SKM-1 treated with dmso at 0.1 percent for 144 hours (cell line): ENCODE results near the gene YJU2.

Experiments used
- DNase-seq: peaks from one replicate; lab custom pipeline; 2025; ENCODE audit not compliant: unreplicated experiment; lab: John Stamatoyannopoulos, UW

Gene YJU2

GRCh38 chr19:4295972-4296771 lies 49.3 kb downstream of the YJU2 start:
- no peak for DNase-seq

DNA sequence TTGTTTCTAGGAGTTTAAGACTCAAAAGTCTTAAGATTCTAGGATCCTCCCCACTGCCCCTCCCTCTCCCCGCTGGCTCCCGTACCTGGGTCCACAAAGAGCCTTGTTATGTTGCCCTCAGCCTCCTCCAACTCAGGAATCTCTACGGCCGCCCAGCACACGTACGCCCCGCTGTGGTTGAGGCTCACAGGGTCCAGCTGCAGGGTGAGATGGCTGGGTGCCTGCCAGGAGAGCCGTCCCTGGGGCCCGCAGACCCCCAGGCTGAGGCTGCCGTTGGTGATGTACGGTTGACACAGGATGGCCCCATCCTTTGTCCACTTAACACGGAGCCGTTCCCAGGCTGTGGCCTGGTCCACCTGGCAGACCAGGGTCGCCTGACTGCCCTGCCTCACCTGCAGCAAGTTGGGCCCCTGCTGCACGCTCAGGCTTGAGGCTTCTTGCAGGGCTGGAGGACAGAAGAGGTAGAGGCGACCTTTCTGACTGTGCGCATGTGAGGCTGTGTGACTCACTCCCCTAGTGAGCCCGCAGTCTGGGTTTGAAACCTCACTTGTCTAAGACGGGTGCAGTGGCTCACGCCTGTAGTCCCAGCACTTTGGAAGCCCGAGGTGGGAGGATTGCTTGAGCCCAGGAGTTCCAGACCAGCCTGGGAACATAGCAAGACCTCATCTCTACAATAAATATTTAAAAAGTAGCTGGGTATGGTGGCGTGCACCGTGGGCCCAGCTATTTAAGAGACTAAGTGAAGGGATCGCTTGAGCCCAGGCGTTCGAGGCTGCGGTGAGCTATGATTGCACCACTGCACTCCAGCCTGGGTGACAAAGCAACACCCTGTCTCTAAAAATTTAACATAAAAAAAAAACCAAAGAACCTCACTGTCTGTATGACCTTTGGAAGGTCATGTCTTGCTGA lies 51.3 kb downstream of the YJU2 start:
- DNase-seq: no peak

DNA sequence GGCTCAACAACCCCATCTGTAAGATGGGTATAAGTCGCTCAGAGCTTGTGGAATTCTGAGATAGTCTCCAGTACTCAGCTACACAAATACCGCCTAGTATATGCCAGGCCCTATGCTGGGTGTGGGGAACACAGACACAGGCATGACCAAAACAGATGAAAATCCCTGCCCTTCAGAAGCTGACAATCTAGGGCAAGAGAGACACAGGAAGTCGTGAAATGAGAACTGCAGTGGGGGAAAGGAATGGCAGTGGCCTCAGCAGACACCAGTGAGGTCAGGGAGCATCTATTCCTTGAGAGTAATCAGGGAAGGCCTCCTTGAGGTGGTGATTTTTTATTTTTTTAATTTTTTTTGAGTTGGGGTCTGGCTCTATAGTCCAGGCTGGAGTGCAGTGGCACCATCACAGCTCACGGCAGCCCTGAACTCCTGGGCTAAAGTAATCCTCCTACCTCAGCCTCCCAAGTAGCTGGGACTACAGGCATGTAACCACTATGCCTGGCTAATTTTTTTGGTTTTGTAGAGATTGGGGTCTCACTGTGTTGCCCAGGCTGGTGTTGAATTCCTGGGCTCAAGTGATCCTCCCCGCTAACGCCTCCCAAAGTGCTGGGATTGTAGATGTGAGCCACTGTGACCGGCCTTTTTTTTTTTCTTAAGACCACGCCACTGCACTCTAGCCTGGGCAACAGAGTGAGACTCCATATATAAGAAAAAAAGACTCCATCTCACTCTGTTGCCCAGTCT lies 52.1 kb downstream of the YJU2 start:
- DNase-seq: no peak

GRCh38 chr19:4300589-4300988 lies 53.7 kb downstream of the YJU2 start:
- DNase-seq: no peak

GRCh38 chr19:4301590-4302242 lies 54.8 kb downstream of the YJU2 start:
- DNase-seq: no peak

DNA sequence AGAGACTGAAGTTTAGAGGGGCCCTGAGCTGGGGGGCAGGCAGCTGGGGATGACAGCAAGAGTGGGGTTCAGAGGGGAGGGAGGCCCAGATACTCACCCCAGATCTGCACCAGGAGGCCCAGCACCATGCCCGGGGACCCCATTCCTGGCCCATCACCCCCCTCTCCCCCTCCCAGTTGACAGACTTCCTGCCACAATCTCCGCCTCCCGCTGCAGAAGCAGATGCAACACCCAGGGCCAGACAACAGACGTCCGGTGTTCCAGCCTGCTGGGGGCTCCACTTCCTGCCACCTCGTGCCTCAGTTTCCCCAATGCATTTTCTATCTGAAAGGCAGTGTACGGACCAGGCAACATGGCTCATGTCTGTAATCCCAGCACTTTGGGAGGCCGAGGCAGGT lies 55.4 kb downstream of the YJU2 start, which contains the start of gene TMIGD2:
Gene TMIGD2 (minus strand): TSS at position 147 of the 398 bp plus-strand sequence. CDS start 4 bp downstream, at position 143.
- no peak for DNase-seq

DNA sequence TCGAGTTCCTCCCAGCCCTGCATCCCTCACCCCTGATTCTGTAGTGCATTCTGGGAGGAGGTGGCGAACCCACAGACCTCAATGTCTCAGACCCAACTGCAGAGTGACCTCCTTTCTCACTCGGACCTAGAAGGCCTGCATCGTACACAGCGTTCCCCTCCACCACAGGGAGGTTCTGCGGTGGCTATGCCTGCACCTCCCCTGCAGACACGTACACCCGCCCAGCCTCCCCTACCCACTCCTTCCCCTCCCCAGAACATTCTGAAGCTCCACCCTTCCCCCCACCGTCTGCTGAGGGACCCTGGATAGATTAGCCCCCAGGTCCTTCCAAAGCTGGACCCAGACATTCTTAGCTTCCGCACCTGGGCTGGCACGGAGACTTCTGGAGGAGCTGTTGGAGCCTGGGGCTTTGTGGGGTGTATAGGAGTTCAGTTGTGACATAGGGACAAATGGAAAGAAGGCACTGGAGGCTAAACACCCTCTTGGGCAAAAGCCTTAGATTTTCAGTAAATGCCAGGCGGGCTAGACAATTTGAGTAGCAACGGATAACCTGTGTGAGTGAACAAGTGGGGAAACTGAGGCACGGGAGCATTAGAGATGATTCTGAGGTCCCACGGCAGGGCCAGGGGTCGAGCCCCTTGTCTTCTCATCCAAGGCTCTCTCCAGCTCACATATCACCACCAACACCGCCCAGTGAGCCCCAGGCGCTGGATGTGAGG lies 57.1 kb downstream of the YJU2 start:
- no peak for DNase-seq

DNA sequence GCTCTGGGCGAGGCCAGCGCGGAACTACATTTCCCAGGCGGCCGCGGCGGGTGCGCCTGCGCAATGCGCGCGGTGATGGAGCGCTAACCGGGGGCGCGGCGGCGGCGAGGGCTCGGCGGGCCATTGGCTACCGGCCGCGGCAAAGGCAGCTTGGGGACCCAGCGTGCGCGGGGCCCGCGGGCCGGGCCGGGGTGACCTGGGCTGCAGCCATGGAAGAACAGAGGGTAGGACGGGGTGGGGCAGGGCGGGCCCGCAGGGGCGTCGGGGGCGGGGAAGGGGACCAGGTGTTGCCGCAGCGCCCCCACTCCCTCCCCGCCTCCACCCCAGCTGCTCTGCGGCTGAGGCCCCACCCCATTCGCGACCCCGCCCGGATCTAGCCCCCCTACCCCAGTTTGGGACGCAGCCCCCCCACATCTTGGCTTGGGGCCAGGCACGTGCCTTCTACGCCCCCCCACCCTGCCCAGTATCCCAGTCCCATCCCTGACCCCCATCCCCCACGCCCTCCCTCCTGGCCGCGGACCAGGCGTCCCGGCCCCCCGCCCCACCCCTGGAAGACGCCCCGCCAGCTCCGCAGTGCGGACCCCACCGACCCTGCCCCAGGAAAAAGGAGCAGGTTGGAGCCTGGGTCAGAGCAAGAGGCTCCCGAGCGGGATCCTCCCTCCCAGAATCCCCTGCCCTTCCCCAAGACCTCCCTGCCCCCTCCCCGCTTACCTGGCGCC lies 57.8 kb downstream of the YJU2 start, which contains the start of gene FSD1:
Gene FSD1 (plus strand): TSS at position 61 of the 719 bp plus-strand sequence. CDS start 149 bp downstream, at position 210.
- no peak for DNase-seq

DNA sequence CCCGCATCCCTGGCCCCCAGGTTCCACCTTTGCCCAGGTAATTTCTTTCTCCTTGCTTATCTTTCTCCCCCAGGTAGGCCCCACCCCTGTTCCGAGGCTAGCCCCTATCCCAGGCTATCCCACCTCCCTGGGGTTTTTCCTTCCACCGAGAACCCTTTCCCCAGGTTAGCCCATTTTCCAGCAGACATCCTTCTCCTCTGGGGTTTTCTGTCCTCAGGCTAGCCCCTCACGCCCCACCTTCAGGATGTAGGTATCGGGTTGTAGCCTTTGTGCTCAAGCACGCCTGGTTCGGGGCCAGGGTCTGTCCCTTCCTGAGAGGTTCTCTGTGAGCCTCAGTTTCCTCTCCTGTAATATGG lies 58.4 kb downstream of the YJU2 start:
- DNase-seq: no peak

- DNase-seq: no peak
Measured at GRCh38 chr19:4305659-4306058, 58.8 kb downstream of the YJU2 start.

- DNase-seq: no peak
Measured at GRCh38 chr19:4310247-4311121, 63.6 kb downstream of the YJU2 start.

DNA sequence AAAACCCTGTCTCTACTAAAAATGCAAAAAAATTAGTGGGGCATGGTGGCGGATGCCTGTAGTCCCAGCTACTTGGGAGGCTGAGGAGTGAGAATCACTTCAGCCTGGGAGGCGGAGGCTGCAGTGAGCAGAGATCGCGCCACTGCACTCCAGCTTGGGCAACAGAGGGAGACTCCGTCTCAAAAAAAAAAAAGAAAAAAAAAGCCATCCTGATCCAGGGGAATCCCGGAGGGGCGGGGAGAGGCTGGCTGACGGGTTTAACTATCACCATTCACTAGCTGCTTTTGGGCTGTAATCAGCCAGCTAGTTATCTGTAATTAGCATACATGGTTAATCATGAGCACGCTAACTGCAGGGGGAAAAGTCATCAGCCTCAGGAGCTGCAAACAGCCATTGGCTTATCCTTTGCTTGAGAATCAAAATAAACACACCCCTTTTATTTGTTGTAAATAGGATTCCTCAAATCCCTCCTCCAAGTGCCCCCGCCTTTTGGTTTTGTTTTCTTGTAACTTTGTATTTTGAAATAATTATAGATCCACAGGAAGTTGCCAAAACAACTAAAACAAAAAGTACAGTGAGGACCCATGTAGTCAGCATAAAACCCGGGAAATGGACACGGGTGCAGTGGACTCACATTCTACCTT lies 67.1 kb downstream of the YJU2 start:
- DNase-seq: no peak

- DNase-seq: no peak
Measured at GRCh38 chr19:4316956-4317355, 70.1 kb downstream of the YJU2 start.

DNA sequence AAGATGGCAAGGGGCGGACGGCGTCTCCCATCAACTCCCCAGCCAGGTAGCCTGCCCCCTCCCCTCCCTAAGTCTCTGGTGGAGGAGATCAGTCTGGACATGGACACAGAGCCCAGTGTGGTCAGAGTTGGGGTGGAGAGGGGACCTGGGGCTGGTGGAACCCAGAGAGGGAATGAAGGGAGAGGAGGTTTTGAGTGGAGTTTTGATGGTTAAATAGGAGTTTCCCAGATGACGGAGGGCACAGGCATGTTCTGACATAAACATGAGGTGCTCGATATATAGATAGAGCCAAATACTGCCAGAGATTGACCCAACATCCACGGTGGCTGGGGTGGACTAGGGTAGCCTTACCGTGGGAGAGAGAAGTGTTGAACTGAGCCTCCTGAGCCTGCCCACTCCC lies 71.6 kb downstream of the YJU2 start:
- no peak for DNase-seq
